Right atrium auricular region (tissue), 2 donors: ENCODE data around the gene LBHD2. TPM values are rescaled to one million over a fixed set of nuclear protein-coding genes. Genes with fewer than 3 reads are reported as not detected.

Experiments
- DNase-seq: peaks from one replicate; pipeline ENCODE4 v3.0.0-alpha.2; 2019; ENCODE audit warnings: low spot score
- H3K27ac ChIP-seq, 2 donors: fragments of 200-600 bp; sonication (generic); 1 replicate in 1 of 2; 2 replicates in 1 of 2; pipeline ENCODE4 v1.5.1; 2016 to 2019
- H3K27me3 ChIP-seq, 2 donors: fragments of 200-600 bp; sonication (generic); one replicate each; pipeline versions ENCODE4 v1.5.1 to v1.6.0; 2017 to 2019
- H3K36me3 ChIP-seq: fragments of 200-600 bp; sonication (generic); one replicate; pipeline ENCODE4 v1.5.1; 2016
- H3K4me1 ChIP-seq, 2 donors: fragments of 200-600 bp; sonication (generic); one replicate each; pipeline versions ENCODE4 v1.5.1 to v1.6.0; 2017 to 2019
- H3K4me3 ChIP-seq, 2 donors: fragments of 200-600 bp; sonication (generic); 1 replicate in 1 of 2; 2 replicates in 1 of 2; pipeline ENCODE4 v1.5.1; 2017 to 2019; ENCODE audit warnings: mild to moderate bottlenecking in 1 of 2, moderate library complexity in 1 of 2
- H3K9me3 ChIP-seq, 2 donors: fragments of 200-600 bp; sonication (generic); one replicate each; pipeline ENCODE4 v1.5.1; 2019
- total RNA-seq, 2 donors: library from RNA; depleted of rRNA; stranded (reverse); fragments of >200 nt; gene quantifications; one replicate each; pipeline ENCODE4 v1.1.0, GENCODE V29; 2016
- TF ChIP-seq, protein P1 (sequence below), 2 donors: fragments of 200-600 bp; sonication (generic); IDR thresholded peaks; one replicate each; pipeline ENCODE4 v1.5.1; 2019; ENCODE audit warnings: antibody characterized with exemption in 2 of 2

LBHD2 gene
- total RNA-seq, 2 donors from 2014 or later: not detected

DNA sequence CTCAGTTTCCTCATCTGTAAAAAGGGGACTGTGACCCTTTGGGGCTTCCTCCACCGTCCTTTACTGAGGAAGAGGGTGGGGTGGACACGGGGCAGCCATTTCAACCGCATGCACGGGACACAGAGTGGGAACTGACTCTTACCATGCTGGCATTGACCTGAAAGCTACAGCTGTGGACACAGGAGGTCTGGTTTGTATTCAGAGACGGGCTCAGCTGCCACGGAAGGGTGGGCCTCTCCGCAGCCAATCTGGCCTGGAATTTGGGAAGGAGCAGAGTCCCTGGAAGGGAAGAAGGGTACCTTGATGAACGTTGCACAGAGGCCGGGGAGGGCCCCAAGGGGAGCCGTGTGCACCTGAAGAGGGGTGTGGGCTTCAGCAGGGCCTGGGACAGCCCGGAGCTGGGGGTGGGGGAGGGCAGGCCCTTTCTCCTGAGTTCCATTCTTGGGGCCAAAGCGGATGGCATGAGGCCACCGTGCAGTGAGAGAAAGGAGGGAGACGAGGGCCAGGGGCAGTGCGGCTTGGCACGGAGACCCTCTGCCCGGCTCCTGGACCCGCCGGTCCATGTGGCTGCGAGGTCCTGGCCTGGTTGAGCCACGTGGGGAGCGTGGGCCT lies 53.8 kb downstream of the LBHD2 start:
- peaks cover 21% of the 10 kb centered on the region for H3K36me3 ChIP-seq
- H3K27me3 ChIP-seq: peaks cover 0 to 4% of the 10 kb centered on the region in 2 donors
- H3K4me3 ChIP-seq: no peak overlapping the region
- DNase-seq: no peak
- H3K27ac ChIP-seq: no peak overlapping the region
- TF ChIP-seq, protein P1, sequence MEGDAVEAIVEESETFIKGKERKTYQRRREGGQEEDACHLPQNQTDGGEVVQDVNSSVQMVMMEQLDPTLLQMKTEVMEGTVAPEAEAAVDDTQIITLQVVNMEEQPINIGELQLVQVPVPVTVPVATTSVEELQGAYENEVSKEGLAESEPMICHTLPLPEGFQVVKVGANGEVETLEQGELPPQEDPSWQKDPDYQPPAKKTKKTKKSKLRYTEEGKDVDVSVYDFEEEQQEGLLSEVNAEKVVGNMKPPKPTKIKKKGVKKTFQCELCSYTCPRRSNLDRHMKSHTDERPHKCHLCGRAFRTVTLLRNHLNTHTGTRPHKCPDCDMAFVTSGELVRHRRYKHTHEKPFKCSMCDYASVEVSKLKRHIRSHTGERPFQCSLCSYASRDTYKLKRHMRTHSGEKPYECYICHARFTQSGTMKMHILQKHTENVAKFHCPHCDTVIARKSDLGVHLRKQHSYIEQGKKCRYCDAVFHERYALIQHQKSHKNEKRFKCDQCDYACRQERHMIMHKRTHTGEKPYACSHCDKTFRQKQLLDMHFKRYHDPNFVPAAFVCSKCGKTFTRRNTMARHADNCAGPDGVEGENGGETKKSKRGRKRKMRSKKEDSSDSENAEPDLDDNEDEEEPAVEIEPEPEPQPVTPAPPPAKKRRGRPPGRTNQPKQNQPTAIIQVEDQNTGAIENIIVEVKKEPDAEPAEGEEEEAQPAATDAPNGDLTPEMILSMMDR (IDR thresholded peaks at IDR 0.05): no peak
- H3K4me1 ChIP-seq: peaks cover 0 to 21% of the 10 kb centered on the region in 2 donors
- no peaks in the 10 kb centered on the region for H3K9me3 ChIP-seq

DNA sequence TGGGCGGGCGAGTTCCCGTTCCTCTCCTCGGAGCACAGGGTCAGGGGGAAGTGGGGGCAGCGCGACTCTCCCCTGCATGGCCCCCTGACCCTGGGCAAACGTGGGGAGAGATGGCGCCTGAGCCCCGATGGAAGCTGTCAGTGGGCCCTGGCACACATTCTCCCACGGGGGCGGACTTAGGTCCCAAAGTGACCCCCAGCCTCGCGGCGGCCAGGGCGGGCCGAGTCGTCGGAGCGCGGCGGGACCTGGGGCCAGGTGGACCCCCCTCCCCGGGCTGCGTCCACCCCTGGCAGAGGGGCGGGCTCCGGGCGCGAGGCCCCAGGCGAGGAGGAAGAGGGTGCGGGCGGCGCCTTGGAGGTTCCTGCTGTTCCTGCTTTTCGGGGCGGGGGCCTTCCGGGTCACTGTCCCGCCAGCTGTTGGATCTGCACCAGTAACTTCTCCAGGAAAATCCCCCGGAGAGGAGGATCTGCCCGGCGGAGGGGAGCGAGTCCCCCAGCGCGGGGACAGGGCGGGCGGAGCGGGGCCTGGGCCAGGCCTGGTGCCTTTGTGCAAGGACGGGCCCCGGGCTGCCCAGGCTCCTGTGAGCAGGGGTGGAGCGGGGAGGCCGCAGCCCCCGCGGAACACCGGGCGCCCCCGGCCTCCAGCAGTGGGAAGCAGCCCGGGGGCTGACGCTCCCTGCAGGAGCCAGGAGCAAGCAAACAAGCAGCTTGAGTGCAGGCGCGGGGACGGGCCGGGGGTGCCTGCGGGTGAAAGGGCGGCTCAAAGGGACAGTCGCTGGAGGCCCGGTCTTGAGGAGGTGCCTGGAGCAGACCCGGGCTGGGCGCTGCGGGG lies 54.5 kb downstream of the LBHD2 start:
- Histone ChIP-seq H3K27ac (no peak overlapping the region), H3K9me3 (no peaks in the 10 kb centered on the region), H3K27me3 (peaks cover 0 to 4% of the 10 kb centered on the region in 2 donors), H3K4me1 (peaks cover 0 to 21% of the 10 kb centered on the region in 2 donors), H3K36me3 (peaks cover 13% of the 10 kb centered on the region), H3K4me3 (peak overlapping the region in 1 of 2 donors; percentile 39)
- TF ChIP-seq, protein P1 (IDR thresholded peaks at IDR 0.05): no peak
- no peak for DNase-seq

DNA sequence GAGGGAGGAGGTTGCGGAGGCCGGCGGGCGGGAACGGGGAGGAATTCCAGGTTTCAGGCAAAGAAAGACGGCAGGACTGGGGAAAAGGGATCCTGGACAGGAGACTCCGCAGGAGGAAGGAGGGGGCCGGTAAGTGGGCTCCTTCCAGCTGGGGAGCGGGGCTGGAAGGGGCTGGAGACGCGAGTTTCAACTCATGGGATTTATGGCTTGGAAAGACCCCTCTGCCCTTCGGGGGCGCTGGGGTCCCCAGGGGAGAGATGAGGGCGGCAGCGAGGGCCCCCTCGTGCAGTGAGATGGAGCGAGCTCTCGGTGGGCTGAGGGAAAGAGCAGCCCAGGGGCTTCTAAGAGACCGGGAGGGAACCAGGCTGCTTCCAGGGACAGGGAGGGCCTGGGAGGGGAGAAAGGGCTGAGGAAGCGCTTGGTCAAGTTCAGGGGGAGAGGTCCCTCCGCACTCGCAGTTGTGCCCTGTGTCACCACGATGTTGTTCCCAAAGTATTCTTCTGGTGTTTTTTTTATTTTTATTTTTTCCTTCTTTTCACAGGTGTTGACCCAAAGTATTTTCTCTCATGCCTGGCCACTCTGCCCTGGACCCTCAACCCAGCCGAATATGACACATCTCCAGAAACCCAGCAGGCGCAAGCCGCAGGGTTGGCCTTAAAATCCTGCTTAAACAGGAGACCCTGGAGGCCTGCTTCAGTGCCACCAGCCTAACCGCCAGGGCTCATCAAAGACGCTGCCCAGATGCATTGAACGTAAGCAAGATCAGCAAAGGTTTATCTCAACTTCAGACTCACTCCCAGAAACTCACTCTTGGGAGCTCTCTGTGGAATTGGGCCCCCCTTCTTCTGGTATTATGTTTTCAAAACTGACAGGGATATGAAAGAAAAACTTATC lies 55.4 kb downstream of the LBHD2 start:
- TF ChIP-seq, protein P1 (IDR thresholded peaks at IDR 0.05): no peak
- Histone ChIP-seq H3K4me3 (peak overlapping the region in 1 of 2 donors; percentile 39), H3K27me3 (peaks cover 0 to 4% of the 10 kb centered on the region in 2 donors), H3K4me1 (peaks cover 0 to 21% of the 10 kb centered on the region in 2 donors), H3K36me3 (peaks cover 5% of the 10 kb centered on the region), H3K27ac (no peak overlapping the region), H3K9me3 (no peaks in the 10 kb centered on the region)
- DNase-seq: no peak

Other genes starting within 250 kb of the LBHD2 start
- gene AMN, start 161.5 kb upstream of the LBHD2 start, total RNA-seq: under 1 TPM in 1 of 2 donors, not detected in 1; 0.71 TPM
- 10 to 100 TPM; 68.0 to 83.4 TPM for gene CDC42BPB, start 26.7 kb upstream of the LBHD2 start, total RNA-seq
- gene EXOC3L4, start 10.5 kb downstream of the LBHD2 start, total RNA-seq: under 1 TPM in 1 of 2 donors, not detected in 1; 0.37 TPM
- 10 to 100 TPM; 24.5 to 32.2 TPM for gene TNFAIP2, start 39.3 kb downstream of the LBHD2 start, total RNA-seq